ENCODE measurements around the gene HSPH1. TPM values are rescaled to one million over a fixed set of nuclear protein-coding genes. Genes with fewer than 3 reads are reported as not detected.

The HSPH1 gene
- total RNA-seq, 1 donor from 2014 or later, result 50.9 TPM

DNA sequence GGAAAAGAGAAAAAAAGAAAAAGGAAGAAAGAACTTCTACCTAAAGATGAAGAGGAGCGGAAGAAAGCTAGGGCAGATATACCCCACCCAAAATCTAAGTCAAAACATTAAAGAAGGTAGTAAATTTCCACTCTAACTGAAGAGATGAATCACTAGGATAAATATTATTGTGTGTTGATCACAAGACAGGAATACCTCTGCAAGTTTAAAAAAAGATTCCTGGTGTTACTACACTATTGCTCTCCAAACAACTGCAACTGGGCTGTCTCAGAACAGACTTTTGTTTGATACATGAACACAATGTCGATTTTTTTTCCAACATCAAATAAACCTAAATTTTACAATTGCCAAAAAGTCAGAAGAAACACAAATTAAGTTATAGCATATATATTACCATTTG, 6.8 kb downstream of the HSPH1 start:
- TF ChIP-seq, protein P1, sequence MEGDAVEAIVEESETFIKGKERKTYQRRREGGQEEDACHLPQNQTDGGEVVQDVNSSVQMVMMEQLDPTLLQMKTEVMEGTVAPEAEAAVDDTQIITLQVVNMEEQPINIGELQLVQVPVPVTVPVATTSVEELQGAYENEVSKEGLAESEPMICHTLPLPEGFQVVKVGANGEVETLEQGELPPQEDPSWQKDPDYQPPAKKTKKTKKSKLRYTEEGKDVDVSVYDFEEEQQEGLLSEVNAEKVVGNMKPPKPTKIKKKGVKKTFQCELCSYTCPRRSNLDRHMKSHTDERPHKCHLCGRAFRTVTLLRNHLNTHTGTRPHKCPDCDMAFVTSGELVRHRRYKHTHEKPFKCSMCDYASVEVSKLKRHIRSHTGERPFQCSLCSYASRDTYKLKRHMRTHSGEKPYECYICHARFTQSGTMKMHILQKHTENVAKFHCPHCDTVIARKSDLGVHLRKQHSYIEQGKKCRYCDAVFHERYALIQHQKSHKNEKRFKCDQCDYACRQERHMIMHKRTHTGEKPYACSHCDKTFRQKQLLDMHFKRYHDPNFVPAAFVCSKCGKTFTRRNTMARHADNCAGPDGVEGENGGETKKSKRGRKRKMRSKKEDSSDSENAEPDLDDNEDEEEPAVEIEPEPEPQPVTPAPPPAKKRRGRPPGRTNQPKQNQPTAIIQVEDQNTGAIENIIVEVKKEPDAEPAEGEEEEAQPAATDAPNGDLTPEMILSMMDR (conservative IDR thresholded peaks at IDR 0.05; ENCODE audit: low read depth, low read length), result no peak
- no peak overlapping the region for H3K4me3 ChIP-seq (ENCODE audit: low read depth, low read length)
- DNase-seq (ENCODE audit: low read depth), result no peak

DNA sequence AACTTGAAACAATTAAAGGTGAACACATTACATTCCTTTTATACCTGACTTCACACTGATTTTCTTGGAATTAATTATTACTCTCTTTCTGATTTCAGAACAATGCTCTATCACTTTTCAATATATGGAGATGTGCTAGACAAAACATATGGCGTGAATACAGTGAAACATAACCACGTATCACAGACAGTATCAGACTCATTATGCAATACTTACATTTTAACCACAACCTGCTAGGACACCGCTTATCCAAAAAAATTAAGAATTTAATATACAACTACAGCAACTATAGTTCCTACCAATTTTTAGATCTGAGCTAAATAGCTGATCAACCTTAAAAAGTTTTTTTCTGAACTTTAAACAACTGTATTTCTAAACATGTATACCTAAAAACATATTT, 9.9 kb downstream of the HSPH1 start:
- DNase-seq (ENCODE audit: low read depth), result no peak
- H3K4me3 ChIP-seq (ENCODE audit: low read depth, low read length), result no peak overlapping the region

DNA sequence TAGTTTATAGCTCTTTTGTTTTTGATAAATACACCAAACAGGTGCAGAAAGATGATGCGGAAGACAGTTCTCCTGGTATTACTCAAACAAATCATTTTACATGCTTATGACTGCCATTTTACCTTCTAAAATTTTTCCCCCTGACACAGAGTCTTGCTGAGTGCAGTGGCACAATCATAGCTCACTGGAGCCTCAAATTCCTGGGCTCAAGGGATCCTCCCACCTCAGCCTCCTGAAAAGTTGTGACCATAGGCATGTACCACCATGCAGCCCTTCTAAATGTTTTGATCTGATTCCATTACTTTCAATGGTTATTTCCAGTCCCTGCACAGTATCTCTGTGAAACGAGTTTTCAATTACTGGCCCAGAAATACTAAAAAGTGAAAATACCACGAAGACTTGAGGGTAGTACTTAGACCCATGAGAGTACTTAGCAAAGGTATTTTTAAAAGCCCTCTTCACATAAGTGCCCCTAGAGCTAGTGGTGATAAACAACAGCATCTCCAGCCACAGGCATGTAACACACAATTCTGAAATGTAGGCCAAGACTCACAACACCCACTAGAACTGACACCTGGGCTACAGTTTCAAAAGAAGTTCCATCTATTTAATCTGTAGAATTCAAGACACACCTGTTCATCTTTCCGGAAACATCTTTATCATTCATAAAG, 11.3 kb downstream of the HSPH1 start:
- no peak for DNase-seq (ENCODE audit: low read depth)
- H3K4me3 ChIP-seq (ENCODE audit: low read depth, low read length), result no peak overlapping the region

More for the DNA sequence above, 9.9 kb downstream of the HSPH1 start:
- TF ChIP-seq, protein P1 (conservative IDR thresholded peaks at IDR 0.05; ENCODE audit: low read depth, low read length), result no peak

DNA sequence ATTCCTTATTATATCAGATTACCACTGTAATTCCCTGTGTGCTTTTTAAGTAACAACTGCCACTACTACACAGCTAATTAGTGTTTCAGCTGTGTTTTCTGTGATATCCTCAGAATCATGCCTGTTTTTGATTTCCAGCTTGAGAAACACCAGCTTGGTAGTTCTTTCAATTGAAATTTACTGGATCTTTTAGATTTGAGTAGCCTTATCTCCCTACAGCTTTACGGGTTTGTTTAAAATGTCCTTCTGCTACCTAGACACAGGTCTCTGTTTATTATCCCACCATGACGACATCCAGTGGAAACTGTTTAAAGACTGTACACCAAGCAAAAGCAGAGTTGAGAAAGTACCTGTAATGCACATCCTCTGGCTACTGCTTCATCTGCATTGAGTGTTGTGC, 12.1 kb downstream of the HSPH1 start:
- TF ChIP-seq, protein P1 (conservative IDR thresholded peaks at IDR 0.05; ENCODE audit: low read depth, low read length), result no peak
- H3K4me3 ChIP-seq (ENCODE audit: low read depth, low read length), result no peak overlapping the region
- no peak for DNase-seq (ENCODE audit: low read depth)

More for the DNA sequence above, 11.3 kb downstream of the HSPH1 start:
- TF ChIP-seq, protein P1 (conservative IDR thresholded peaks at IDR 0.05; ENCODE audit: low read depth, low read length), result no peak

DNA sequence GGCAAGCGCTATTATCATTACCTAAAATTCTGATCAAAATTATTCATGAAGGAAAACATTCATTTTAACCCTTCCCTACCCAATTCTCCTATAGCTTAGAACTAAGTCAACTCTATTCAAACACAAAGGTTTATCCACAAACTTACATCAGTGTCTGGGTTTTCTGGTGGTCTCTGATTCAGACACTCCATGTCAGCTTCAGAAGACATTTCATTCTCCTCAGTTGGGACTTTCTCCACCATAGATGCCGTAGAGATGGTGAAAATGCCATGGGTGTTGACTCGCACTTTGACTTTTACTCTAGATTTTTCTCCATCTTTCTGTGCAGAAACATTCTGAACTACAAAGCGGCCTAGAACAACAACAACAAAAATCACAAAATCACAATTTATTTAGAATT, 16.3 kb downstream of the HSPH1 start:
- no peak for DNase-seq (ENCODE audit: low read depth)
- H3K4me3 ChIP-seq (ENCODE audit: low read depth, low read length), result no peak overlapping the region
- TF ChIP-seq, protein P1 (conservative IDR thresholded peaks at IDR 0.05; ENCODE audit: low read depth, low read length), result no peak

DNA sequence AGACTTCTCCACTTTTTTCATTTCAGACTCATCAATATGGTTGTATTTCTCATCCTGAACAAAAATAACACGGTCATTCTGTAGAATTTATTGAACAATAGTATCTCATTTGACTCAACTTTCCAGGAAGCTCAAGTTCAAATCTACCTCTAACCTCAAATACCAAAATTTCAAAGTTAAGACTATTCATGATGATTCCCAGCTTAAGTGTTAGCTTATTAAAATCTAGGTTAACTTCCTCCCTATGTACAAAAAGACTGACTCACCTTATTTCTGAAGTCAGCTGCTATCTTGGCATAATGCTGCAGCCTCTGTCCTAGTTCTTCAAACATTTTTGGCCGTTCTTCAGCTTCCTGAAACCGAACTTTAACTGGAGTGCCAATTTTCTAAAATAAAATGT, 23.2 kb downstream of the HSPH1 start:
- no peak overlapping the region for H3K4me3 ChIP-seq (ENCODE audit: low read depth, low read length)
- TF ChIP-seq, protein P1 (conservative IDR thresholded peaks at IDR 0.05; ENCODE audit: low read depth, low read length), result no peak
- no peak for DNase-seq (ENCODE audit: low read depth)

DNA sequence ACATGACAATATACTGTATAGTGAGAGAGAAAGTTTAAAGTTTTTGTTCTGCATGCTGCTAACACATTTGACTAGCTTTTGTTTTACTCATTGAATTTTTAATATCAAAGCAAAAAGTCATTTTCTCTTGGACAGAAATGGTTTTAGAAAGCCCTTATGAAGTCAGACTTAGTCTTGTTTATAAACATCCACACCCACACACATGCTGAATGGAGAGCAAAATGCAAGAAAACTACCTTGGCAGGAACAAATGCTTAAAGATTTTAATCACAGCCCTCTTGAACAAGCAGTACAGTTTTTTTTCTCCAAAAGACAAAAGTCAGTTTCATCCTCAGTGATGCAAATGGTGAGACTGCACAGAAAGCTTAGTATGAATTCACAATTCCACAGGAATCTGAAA, 25.0 kb downstream of the HSPH1 start:
- no peak for DNase-seq (ENCODE audit: low read depth)
- TF ChIP-seq, protein P1 (conservative IDR thresholded peaks at IDR 0.05; ENCODE audit: low read depth, low read length), result no peak
- H3K4me3 ChIP-seq (ENCODE audit: low read depth, low read length), result no peak overlapping the region

Data from epithelial cell of proximal tubule (primary cell).